WI38 (cell line): ENCODE measurements around the gene HNRNPUL1.

Source experiments
- H3K4me3 ChIP-seq: 2 replicates; pipeline ENCODE4 v1.5.1; 2011; ENCODE audit warnings: low read depth, mild to moderate bottlenecking, control low read depth, low read length
- TF ChIP-seq, protein P1 (sequence below): IDR thresholded peaks from 2 replicates; pipeline ENCODE4 v1.5.1; 2012; ENCODE audit warnings: low read depth, mild to moderate bottlenecking, control low read depth, low read length

The HNRNPUL1 gene

GRCh38 chr19:41356984-41357739 lies 93.0 kb downstream of the HNRNPUL1 start:
- no peak overlapping the region for H3K4me3 ChIP-seq
- TF ChIP-seq, protein P1, sequence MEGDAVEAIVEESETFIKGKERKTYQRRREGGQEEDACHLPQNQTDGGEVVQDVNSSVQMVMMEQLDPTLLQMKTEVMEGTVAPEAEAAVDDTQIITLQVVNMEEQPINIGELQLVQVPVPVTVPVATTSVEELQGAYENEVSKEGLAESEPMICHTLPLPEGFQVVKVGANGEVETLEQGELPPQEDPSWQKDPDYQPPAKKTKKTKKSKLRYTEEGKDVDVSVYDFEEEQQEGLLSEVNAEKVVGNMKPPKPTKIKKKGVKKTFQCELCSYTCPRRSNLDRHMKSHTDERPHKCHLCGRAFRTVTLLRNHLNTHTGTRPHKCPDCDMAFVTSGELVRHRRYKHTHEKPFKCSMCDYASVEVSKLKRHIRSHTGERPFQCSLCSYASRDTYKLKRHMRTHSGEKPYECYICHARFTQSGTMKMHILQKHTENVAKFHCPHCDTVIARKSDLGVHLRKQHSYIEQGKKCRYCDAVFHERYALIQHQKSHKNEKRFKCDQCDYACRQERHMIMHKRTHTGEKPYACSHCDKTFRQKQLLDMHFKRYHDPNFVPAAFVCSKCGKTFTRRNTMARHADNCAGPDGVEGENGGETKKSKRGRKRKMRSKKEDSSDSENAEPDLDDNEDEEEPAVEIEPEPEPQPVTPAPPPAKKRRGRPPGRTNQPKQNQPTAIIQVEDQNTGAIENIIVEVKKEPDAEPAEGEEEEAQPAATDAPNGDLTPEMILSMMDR, result no peak
